ENCODE measurements around the gene IFT81. TPM values are rescaled to one million over a fixed set of nuclear protein-coding genes. Genes with fewer than 3 reads are reported as not detected.
A peak's percentile ranks its signal among the peaks of the same experiment; 100 is the strongest.

Gene IFT81
- total and polyA plus RNA-seq, 2 of the 13 experiments (the other 11 are each of a cell fraction or from before 2014, with no cell fraction given) = 4.2 to 13.0 TPM

- TF ChIP-seq ZNF703 (CRISPR knock-in tag; IDR thresholded peaks at IDR 0.05; ENCODE audit: borderline replicate concordance) (no peak), NR1H2 (CRISPR knock-in tag; IDR thresholded peaks at IDR 0.05; ENCODE audit: borderline replicate concordance, low read depth) (no peak), HIVEP1 (CRISPR knock-in tag; IDR thresholded peaks at IDR 0.05) (no peak), SAP130 (CRISPR knock-in tag; IDR thresholded peaks at IDR 0.05; ENCODE audit: low read depth) (peak; percentile 40; the same call in 1 of the 2 replicates), YEATS2 (CRISPR knock-in tag; IDR thresholded peaks at IDR 0.05; ENCODE audit: borderline replicate concordance) (no peak), ZBED4 (CRISPR knock-in tag; IDR thresholded peaks at IDR 0.05; ENCODE audit: borderline replicate concordance) (no peak), HMG20A (CRISPR knock-in tag; IDR thresholded peaks at IDR 0.05; ENCODE audit: borderline replicate concordance) (0 out of 2 replicates have a peak, but pooled peaks have one; percentile 10), ETV5 (CRISPR knock-in tag; IDR thresholded peaks at IDR 0.05; ENCODE audit: borderline replicate concordance) (0 out of 2 replicates have a peak, but pooled peaks have one; percentile 9), DPF2 (CRISPR knock-in tag; IDR thresholded peaks at IDR 0.05; ENCODE audit: borderline replicate concordance, low read depth) (no peak), ZKSCAN5 (CRISPR knock-in tag; IDR thresholded peaks at IDR 0.05) (no peak), ZNF121 (CRISPR knock-in tag; IDR thresholded peaks at IDR 0.05) (no peak), ZNF331 (CRISPR knock-in tag; IDR thresholded peaks at IDR 0.05) (peak; percentile 46; the same call in 1 of the 2 replicates), ZNF264 (CRISPR knock-in tag; IDR thresholded peaks at IDR 0.05) (0 out of 2 replicates have a peak, but pooled peaks have one; percentile 23), MIXL1 (CRISPR knock-in tag; IDR thresholded peaks at IDR 0.05) (peak; percentile 83; the same call in 1 of the 2 replicates), ZFAT (CRISPR knock-in tag; conservative IDR thresholded peaks at IDR 0.05) (no peak), SRSF1 (optimal IDR thresholded peaks at IDR 0.05; ENCODE audit: low read depth, low read length) (no peak)
- TF ChIP-seq, protein P1, sequence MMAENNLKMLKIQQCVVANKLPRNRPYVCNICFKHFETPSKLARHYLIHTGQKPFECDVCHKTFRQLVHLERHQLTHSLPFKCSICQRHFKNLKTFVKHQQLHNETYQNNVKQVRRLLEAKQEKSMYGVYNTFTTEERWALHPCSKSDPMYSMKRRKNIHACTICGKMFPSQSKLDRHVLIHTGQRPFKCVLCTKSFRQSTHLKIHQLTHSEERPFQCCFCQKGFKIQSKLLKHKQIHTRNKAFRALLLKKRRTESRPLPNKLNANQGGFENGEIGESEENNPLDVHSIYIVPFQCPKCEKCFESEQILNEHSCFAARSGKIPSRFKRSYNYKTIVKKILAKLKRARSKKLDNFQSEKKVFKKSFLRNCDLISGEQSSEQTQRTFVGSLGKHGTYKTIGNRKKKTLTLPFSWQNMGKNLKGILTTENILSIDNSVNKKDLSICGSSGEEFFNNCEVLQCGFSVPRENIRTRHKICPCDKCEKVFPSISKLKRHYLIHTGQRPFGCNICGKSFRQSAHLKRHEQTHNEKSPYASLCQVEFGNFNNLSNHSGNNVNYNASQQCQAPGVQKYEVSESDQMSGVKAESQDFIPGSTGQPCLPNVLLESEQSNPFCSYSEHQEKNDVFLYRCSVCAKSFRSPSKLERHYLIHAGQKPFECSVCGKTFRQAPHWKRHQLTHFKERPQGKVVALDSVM (CRISPR knock-in tag; IDR thresholded peaks at IDR 0.05) = peak; percentile 67; the same call in 1 of the 2 replicates
- TF ChIP-seq, protein P2, sequence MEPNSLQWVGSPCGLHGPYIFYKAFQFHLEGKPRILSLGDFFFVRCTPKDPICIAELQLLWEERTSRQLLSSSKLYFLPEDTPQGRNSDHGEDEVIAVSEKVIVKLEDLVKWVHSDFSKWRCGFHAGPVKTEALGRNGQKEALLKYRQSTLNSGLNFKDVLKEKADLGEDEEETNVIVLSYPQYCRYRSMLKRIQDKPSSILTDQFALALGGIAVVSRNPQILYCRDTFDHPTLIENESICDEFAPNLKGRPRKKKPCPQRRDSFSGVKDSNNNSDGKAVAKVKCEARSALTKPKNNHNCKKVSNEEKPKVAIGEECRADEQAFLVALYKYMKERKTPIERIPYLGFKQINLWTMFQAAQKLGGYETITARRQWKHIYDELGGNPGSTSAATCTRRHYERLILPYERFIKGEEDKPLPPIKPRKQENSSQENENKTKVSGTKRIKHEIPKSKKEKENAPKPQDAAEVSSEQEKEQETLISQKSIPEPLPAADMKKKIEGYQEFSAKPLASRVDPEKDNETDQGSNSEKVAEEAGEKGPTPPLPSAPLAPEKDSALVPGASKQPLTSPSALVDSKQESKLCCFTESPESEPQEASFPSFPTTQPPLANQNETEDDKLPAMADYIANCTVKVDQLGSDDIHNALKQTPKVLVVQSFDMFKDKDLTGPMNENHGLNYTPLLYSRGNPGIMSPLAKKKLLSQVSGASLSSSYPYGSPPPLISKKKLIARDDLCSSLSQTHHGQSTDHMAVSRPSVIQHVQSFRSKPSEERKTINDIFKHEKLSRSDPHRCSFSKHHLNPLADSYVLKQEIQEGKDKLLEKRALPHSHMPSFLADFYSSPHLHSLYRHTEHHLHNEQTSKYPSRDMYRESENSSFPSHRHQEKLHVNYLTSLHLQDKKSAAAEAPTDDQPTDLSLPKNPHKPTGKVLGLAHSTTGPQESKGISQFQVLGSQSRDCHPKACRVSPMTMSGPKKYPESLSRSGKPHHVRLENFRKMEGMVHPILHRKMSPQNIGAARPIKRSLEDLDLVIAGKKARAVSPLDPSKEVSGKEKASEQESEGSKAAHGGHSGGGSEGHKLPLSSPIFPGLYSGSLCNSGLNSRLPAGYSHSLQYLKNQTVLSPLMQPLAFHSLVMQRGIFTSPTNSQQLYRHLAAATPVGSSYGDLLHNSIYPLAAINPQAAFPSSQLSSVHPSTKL (CRISPR knock-in tag; IDR thresholded peaks at IDR 0.05) = 0 out of 2 replicates have a peak, but pooled peaks have one; percentile 7
- TF ChIP-seq, protein P3, sequence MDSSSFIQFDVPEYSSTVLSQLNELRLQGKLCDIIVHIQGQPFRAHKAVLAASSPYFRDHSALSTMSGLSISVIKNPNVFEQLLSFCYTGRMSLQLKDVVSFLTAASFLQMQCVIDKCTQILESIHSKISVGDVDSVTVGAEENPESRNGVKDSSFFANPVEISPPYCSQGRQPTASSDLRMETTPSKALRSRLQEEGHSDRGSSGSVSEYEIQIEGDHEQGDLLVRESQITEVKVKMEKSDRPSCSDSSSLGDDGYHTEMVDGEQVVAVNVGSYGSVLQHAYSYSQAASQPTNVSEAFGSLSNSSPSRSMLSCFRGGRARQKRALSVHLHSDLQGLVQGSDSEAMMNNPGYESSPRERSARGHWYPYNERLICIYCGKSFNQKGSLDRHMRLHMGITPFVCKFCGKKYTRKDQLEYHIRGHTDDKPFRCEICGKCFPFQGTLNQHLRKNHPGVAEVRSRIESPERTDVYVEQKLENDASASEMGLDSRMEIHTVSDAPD (CRISPR knock-in tag; IDR thresholded peaks at IDR 0.05) = no peak
Observed at GRCh38 chr12:110100315-110100970, 23.7 kb upstream of the IFT81 start (continued).

Data from HepG2 (cell line).